ENCODE measurements around the gene RNF113B. TPM values are rescaled to one million over a fixed set of nuclear protein-coding genes. Genes with fewer than 3 reads are reported as not detected.

RNF113B gene
- total RNA-seq, 1 donor from 2014 or later, result not detected

GRCh38 chr13:98198683-98199082 is 21.6 kb upstream of the RNF113B start:
- Histone ChIP-seq H3K4me3 (no peak overlapping the region), H3K79me2 (ENCODE audit: low read depth) (peaks cover 91% of the 10 kb centered on the region), H3F3A (ENCODE audit: low read depth) (peaks cover 34% of the 10 kb centered on the region), H3K9ac (no peak overlapping the region), H3K4me2 (no peak overlapping the region), H3K36me3 (no peaks in the 10 kb centered on the region), H3K27ac (no peak overlapping the region), H3K9me3 (ENCODE audit: low read depth) (no peaks in the 10 kb centered on the region), H3K27me3 (no peaks in the 10 kb centered on the region), H2AFZ (replicated peaks) (no peak overlapping the region), H4K20me1 (ENCODE audit: low read depth) (peaks cover 43% of the 10 kb centered on the region), H3K4me1 (peaks cover 35% of the 10 kb centered on the region)
- no peak for TF ChIP-seq EZH2 (IDR thresholded peaks at IDR 0.05)
- TF ChIP-seq EZH2phosphoT487 (IDR thresholded peaks at IDR 0.05), result no peak
- no peak for DNase-seq (ENCODE audit: low spot score)
- H3K36me3 Mint-ChIP-seq, result peaks cover 19% of the 10 kb centered on the region
- H3K27me3 Mint-ChIP-seq (ENCODE audit: insufficient read depth, low read depth), result no peaks in the 10 kb centered on the region
- no peak overlapping the region for H3K4me3 Mint-ChIP-seq
- peaks cover 18% of the 10 kb centered on the region for H3K9me3 Mint-ChIP-seq
- no peak overlapping the region for H3K27ac Mint-ChIP-seq
- H3K4me1 Mint-ChIP-seq, result peaks cover 24% of the 10 kb centered on the region

GRCh38 chr13:98195054-98195791 is 18.2 kb upstream of the RNF113B start:
- H3K27me3 ChIP-seq, result no peaks in the 10 kb centered on the region
- Mint-ChIP-seq H3K27me3 (ENCODE audit: insufficient read depth, low read depth) (peaks cover 2% of the 10 kb centered on the region), H3K4me1 (peaks cover 10% of the 10 kb centered on the region), H3K4me3 (no peak overlapping the region), H3K9me3 (peaks cover 5% of the 10 kb centered on the region), H3K36me3 (peaks cover 7% of the 10 kb centered on the region), H3K27ac (no peak overlapping the region)
- H3K27ac ChIP-seq, result no peak overlapping the region
- DNase-seq (ENCODE audit: low spot score), result no peak
- H4K20me1 ChIP-seq (ENCODE audit: low read depth), result peaks cover 28% of the 10 kb centered on the region
- H3K36me3 ChIP-seq, result no peaks in the 10 kb centered on the region
- H3K4me3 ChIP-seq, result no peak overlapping the region
- peaks cover 13% of the 10 kb centered on the region for H3F3A ChIP-seq (ENCODE audit: low read depth)
- H3K9me3 ChIP-seq (ENCODE audit: low read depth), result no peaks in the 10 kb centered on the region
- TF ChIP-seq EZH2 (IDR thresholded peaks at IDR 0.05), result no peak
- TF ChIP-seq EZH2phosphoT487 (IDR thresholded peaks at IDR 0.05), result no peak
- TF ChIP-seq, protein P1, sequence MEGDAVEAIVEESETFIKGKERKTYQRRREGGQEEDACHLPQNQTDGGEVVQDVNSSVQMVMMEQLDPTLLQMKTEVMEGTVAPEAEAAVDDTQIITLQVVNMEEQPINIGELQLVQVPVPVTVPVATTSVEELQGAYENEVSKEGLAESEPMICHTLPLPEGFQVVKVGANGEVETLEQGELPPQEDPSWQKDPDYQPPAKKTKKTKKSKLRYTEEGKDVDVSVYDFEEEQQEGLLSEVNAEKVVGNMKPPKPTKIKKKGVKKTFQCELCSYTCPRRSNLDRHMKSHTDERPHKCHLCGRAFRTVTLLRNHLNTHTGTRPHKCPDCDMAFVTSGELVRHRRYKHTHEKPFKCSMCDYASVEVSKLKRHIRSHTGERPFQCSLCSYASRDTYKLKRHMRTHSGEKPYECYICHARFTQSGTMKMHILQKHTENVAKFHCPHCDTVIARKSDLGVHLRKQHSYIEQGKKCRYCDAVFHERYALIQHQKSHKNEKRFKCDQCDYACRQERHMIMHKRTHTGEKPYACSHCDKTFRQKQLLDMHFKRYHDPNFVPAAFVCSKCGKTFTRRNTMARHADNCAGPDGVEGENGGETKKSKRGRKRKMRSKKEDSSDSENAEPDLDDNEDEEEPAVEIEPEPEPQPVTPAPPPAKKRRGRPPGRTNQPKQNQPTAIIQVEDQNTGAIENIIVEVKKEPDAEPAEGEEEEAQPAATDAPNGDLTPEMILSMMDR (IDR thresholded peaks at IDR 0.05), result no peak
- H3K79me2 ChIP-seq (ENCODE audit: low read depth), result peaks cover 90% of the 10 kb centered on the region
- H3K4me2 ChIP-seq, result no peak overlapping the region
- peaks cover 14% of the 10 kb centered on the region for H3K4me1 ChIP-seq
- H3K9ac ChIP-seq, result no peak overlapping the region
- no peak overlapping the region for H2AFZ ChIP-seq (replicated peaks)

- Histone ChIP-seq H3K4me2 (no peak overlapping the region), H3K27ac (no peak overlapping the region)
Measured at GRCh38 chr13:98192008-98192407, 14.9 kb upstream of the RNF113B start.

More at GRCh38 chr13:98192008-98192407, 14.9 kb upstream of the RNF113B start:
- no peak overlapping the region for H3K4me3 ChIP-seq
- peaks cover 2% of the 10 kb centered on the region for H3K27me3 Mint-ChIP-seq (ENCODE audit: insufficient read depth, low read depth)
- H3K9ac ChIP-seq, result no peak overlapping the region
- H3K9me3 ChIP-seq (ENCODE audit: low read depth), result no peaks in the 10 kb centered on the region
- H3K27me3 ChIP-seq, result no peaks in the 10 kb centered on the region
- peaks cover 24% of the 10 kb centered on the region for H4K20me1 ChIP-seq (ENCODE audit: low read depth)
- H3K4me1 ChIP-seq, result no peaks in the 10 kb centered on the region
- no peaks in the 10 kb centered on the region for H3K36me3 ChIP-seq
- H3K79me2 ChIP-seq (ENCODE audit: low read depth), result peaks cover 93% of the 10 kb centered on the region
- no peak for TF ChIP-seq EZH2 (IDR thresholded peaks at IDR 0.05)
- TF ChIP-seq, protein P1 (IDR thresholded peaks at IDR 0.05), result no peak
- TF ChIP-seq EZH2phosphoT487 (IDR thresholded peaks at IDR 0.05), result no peak
- no peaks in the 10 kb centered on the region for H3F3A ChIP-seq (ENCODE audit: low read depth)
- H3K27ac Mint-ChIP-seq, result no peak overlapping the region
- no peak overlapping the region for H2AFZ ChIP-seq (replicated peaks)
- no peak overlapping the region for H3K4me3 Mint-ChIP-seq
- H3K4me1 Mint-ChIP-seq, result peaks cover 5% of the 10 kb centered on the region
- peaks cover 6% of the 10 kb centered on the region for H3K36me3 Mint-ChIP-seq
- no peak for DNase-seq (ENCODE audit: low spot score)
- H3K9me3 Mint-ChIP-seq, result peaks cover 3% of the 10 kb centered on the region
